GM21367 (cell line): ENCODE results near the gene NMT2.

ENCODE experiments used
- ATAC-seq: cut with Tn5 transposase; IDR thresholded peaks from one replicate; pipeline ENCODE4 v1.9.1; 2021; ENCODE audit not compliant: unreplicated experiment

NMT2 gene

GRCh38 chr10:15182540-15183207 is 14.2 kb upstream of the NMT2 start:
- ATAC-seq = no peak

GRCh38 chr10:15181576-15182156 is 13.2 kb upstream of the NMT2 start:
- ATAC-seq = no peak

GRCh38 chr10:15180736-15181135 is 12.2 kb upstream of the NMT2 start:
- no peak for ATAC-seq

GRCh38 chr10:15176269-15176668 is 7.8 kb upstream of the NMT2 start:
- no peak for ATAC-seq

- no peak for ATAC-seq
Measured at GRCh38 chr10:15175587-15175986, 7.1 kb upstream of the NMT2 start.

- ATAC-seq = no peak
Measured at GRCh38 chr10:15172306-15172840, 3.9 kb upstream of the NMT2 start.

GRCh38 chr10:15169555-15170401 is 1.3 kb upstream of the NMT2 start:
- ATAC-seq = no peak

- peak; percentile 41 for ATAC-seq
Measured at GRCh38 chr10:15168786-15169554, 477 bp upstream of the NMT2 start.

- peak; percentile 31 for ATAC-seq
Measured at GRCh38 chr10:15167411-15168290, 842 bp downstream of the NMT2 start.

- ATAC-seq = no peak
Measured at GRCh38 chr10:15166325-15166724, 2.2 kb downstream of the NMT2 start.

- no peak for ATAC-seq
Measured at GRCh38 chr10:15163253-15163828, 5.2 kb downstream of the NMT2 start.

- no peak for ATAC-seq
Measured at GRCh38 chr10:15158972-15159371, 9.5 kb downstream of the NMT2 start.

GRCh38 chr10:15158448-15158847 is 10.0 kb downstream of the NMT2 start:
- ATAC-seq = no peak

GRCh38 chr10:15155978-15156656 is 12.4 kb downstream of the NMT2 start:
- no peak for ATAC-seq

- no peak for ATAC-seq
Measured at GRCh38 chr10:15152556-15152955, 15.9 kb downstream of the NMT2 start.

GRCh38 chr10:15150563-15150962 is 17.9 kb downstream of the NMT2 start:
- no peak for ATAC-seq

GRCh38 chr10:15149042-15149771 is 19.3 kb downstream of the NMT2 start:
- ATAC-seq = no peak

- no peak for ATAC-seq
Measured at GRCh38 chr10:15147594-15148392, 20.7 kb downstream of the NMT2 start.
